Lower leg skin (tissue), 3 donors: Measurements from ENCODE around the gene TBX18.

Experiments used
- CTCF ChIP-seq, 3 donors: fragments of 450-650 bp; IDR thresholded peaks; one replicate each; pipeline ENCODE4 v1.5.1; 2016; ENCODE audit warnings: antibody characterized with exemption in 3 of 3, mild to moderate bottlenecking in 3 of 3, moderate library complexity in 2 of 3
- POLR2A ChIP-seq, 2 donors: fragments of 450-650 bp; IDR thresholded peaks; one replicate each; pipeline ENCODE4 v1.6.1; 2016 to 2017; ENCODE audit warnings: antibody characterized with exemption in 2 of 2, mild to moderate bottlenecking in 1 of 2, moderate library complexity in 1 of 2

GRCh38 chr6:84804720-84805119 is 40.3 kb upstream of the TBX18 start:
- TF ChIP-seq CTCF (IDR thresholded peaks at IDR 0.05), result no peak
- TF ChIP-seq POLR2A (IDR thresholded peaks at IDR 0.05), result no peak
